GM19372 (cell line): ENCODE data around the gene TMEM38B.
"Not testable (repeated sequence)": the region's sequence is repeated elsewhere in the genome, so short reads cannot be mapped to it uniquely, and the experiment has no call there.

Source experiments
- ATAC-seq: cut with Tn5 transposase; IDR thresholded peaks from one replicate; pipeline ENCODE4 v1.9.1; 2021; ENCODE audit warnings: mild to moderate bottlenecking, low read depth, moderate library complexity; ENCODE audit not compliant: unreplicated experiment

The TMEM38B gene

GRCh38 chr9:105712773-105713172, 18.4 kb downstream of the TMEM38B start:
- no peak for ATAC-seq

- ATAC-seq, result no peak
Measured at GRCh38 chr9:105713260-105714019, 19.1 kb downstream of the TMEM38B start.

GRCh38 chr9:105714020-105714331, 19.6 kb downstream of the TMEM38B start:
- no peak for ATAC-seq

GRCh38 chr9:105716146-105716545, 21.8 kb downstream of the TMEM38B start:
- no peak for ATAC-seq

- no peak for ATAC-seq
Measured at GRCh38 chr9:105722099-105722498, 27.8 kb downstream of the TMEM38B start.

GRCh38 chr9:105725370-105725769, 31.0 kb downstream of the TMEM38B start:
- no peak for ATAC-seq

GRCh38 chr9:105728230-105728629, 33.9 kb downstream of the TMEM38B start:
- ATAC-seq, result not testable (repeated sequence)

- not testable (repeated sequence) for ATAC-seq
Measured at GRCh38 chr9:105731420-105731819, 37.1 kb downstream of the TMEM38B start.

- no peak for ATAC-seq
Measured at GRCh38 chr9:105735366-105735765, 41.0 kb downstream of the TMEM38B start.

GRCh38 chr9:105737205-105737604, 42.9 kb downstream of the TMEM38B start:
- no peak for ATAC-seq

- ATAC-seq, result no peak
Measured at GRCh38 chr9:105742088-105742487, 47.7 kb downstream of the TMEM38B start.

GRCh38 chr9:105747325-105747724, 53.0 kb downstream of the TMEM38B start:
- not testable (repeated sequence) for ATAC-seq

GRCh38 chr9:105751761-105752160, 57.4 kb downstream of the TMEM38B start:
- no peak for ATAC-seq

- no peak for ATAC-seq
Measured at GRCh38 chr9:105757496-105758251, 63.3 kb downstream of the TMEM38B start.

GRCh38 chr9:105760053-105760452, 65.7 kb downstream of the TMEM38B start:
- ATAC-seq, result no peak

GRCh38 chr9:105782561-105783494, 88.5 kb downstream of the TMEM38B start:
- not testable (repeated sequence) for ATAC-seq

GRCh38 chr9:105783495-105783872, 89.1 kb downstream of the TMEM38B start:
- not testable (repeated sequence) for ATAC-seq

GRCh38 chr9:105786796-105787195, 92.5 kb downstream of the TMEM38B start:
- ATAC-seq, result not testable (repeated sequence)

GRCh38 chr9:105816202-105816744, 121.9 kb downstream of the TMEM38B start:
- ATAC-seq, result no peak

- ATAC-seq, result no peak
Measured at GRCh38 chr9:105816981-105817380, 122.6 kb downstream of the TMEM38B start.

- no peak for ATAC-seq
Measured at GRCh38 chr9:105818903-105819302, 124.6 kb downstream of the TMEM38B start.
